ENCODE measurements around the gene PLA2G7. TPM values are rescaled to one million over a fixed set of nuclear protein-coding genes. Genes with fewer than 3 reads are reported as not detected.
"Not testable (repeated sequence)": the region's sequence is repeated elsewhere in the genome, so short reads cannot be mapped to it uniquely, and the experiment has no call there.

Gene PLA2G7
- polyA plus RNA-seq, 1 donor (not counting 4 experiments of a cell fraction or from before 2014, with no cell fraction given), result 4.8 TPM

DNA sequence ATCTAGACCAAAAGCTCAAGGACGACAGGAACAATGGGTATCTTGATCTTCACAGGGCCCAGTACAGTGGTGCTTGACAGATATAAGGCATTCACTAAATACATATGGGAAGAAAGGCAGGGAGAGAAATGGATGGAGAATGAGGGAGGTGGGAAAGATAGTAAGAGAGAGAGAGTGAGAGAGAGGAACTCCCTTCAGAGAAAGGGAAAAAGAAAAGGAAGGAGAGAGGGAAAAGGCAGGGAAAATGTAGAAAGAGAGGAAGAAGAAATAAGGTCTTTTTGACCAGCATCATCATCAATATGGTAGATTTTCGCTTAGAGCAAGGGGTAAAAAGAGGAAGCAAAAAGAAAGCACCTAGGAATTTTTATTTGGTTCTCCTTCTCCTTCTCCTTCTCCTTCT is 10.8 kb upstream of the PLA2G7 start:
- dilution Hi-C loops (cut with MboI; ENCODE audit: extremely low pct_ligation_motif_present, low sequenced_read_pairs), result no loop called here
- no peaks in the 10 kb centered on the region for H3K9me3 ChIP-seq (ENCODE audit: control insufficient read depth, low read depth, low read length)
- no peaks in the 10 kb centered on the region for H3K4me1 ChIP-seq (ENCODE audit: control insufficient read depth, extremely low read depth, insufficient read depth, low read length)
- H3K79me2 ChIP-seq (ENCODE audit: control insufficient read depth, insufficient read depth, low read length), result no peaks in the 10 kb centered on the region
- no peaks in the 10 kb centered on the region for H3K9me1 ChIP-seq (ENCODE audit: control insufficient read depth, extremely low read depth, insufficient read depth, low read length)
- H4K20me1 ChIP-seq (ENCODE audit: control insufficient read depth, extremely low read depth, insufficient read depth, low read length), result no peaks in the 10 kb centered on the region
- no peak overlapping the region for H3K27ac ChIP-seq (ENCODE audit: control insufficient read depth, insufficient read depth, low read length)
- DNase-seq (ENCODE audit: low read depth, low spot score) (no peak), FAIRE-seq (no peak)
- no peak overlapping the region for H3K9ac ChIP-seq (ENCODE audit: control insufficient read depth, extremely low read depth, insufficient read depth, low read length)
- no peaks in the 10 kb centered on the region for H3K36me3 ChIP-seq (ENCODE audit: control insufficient read depth in 2 of 2, extremely low read depth in 1 of 2, insufficient read depth in 2 of 2, low read length in 2 of 2)
- H3K4me2 ChIP-seq (ENCODE audit: control insufficient read depth, extremely low read depth, insufficient read depth, low read depth, low read length), result no peak overlapping the region
- no peak overlapping the region for H3K4me3 ChIP-seq (ENCODE audit: control insufficient read depth in 2 of 3, extremely low read depth in 1 of 3, insufficient read depth in 2 of 3, low read depth in 1 of 3, low read length in 3 of 3)
- no peaks in the 10 kb centered on the region for H3K27me3 ChIP-seq (ENCODE audit: control insufficient read depth, extremely low read depth, insufficient read depth, low read length)
- TF ChIP-seq, protein P1, sequence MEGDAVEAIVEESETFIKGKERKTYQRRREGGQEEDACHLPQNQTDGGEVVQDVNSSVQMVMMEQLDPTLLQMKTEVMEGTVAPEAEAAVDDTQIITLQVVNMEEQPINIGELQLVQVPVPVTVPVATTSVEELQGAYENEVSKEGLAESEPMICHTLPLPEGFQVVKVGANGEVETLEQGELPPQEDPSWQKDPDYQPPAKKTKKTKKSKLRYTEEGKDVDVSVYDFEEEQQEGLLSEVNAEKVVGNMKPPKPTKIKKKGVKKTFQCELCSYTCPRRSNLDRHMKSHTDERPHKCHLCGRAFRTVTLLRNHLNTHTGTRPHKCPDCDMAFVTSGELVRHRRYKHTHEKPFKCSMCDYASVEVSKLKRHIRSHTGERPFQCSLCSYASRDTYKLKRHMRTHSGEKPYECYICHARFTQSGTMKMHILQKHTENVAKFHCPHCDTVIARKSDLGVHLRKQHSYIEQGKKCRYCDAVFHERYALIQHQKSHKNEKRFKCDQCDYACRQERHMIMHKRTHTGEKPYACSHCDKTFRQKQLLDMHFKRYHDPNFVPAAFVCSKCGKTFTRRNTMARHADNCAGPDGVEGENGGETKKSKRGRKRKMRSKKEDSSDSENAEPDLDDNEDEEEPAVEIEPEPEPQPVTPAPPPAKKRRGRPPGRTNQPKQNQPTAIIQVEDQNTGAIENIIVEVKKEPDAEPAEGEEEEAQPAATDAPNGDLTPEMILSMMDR (optimal IDR thresholded peaks at IDR 0.05 in 1 of 3, IDR thresholded peaks at IDR 0.05 in 1 of 3, conservative IDR thresholded peaks at IDR 0.05 in 1 of 3; ENCODE audit: extremely low read depth in 1 of 3, insufficient read depth in 2 of 3, low read length in 3 of 3), result no peak
- TF ChIP-seq EZH2 (IDR thresholded peaks at IDR 0.05; ENCODE audit: low read length), result no peak
- H2AFZ ChIP-seq (ENCODE audit: control insufficient read depth, low read length), result no peak overlapping the region

DNA sequence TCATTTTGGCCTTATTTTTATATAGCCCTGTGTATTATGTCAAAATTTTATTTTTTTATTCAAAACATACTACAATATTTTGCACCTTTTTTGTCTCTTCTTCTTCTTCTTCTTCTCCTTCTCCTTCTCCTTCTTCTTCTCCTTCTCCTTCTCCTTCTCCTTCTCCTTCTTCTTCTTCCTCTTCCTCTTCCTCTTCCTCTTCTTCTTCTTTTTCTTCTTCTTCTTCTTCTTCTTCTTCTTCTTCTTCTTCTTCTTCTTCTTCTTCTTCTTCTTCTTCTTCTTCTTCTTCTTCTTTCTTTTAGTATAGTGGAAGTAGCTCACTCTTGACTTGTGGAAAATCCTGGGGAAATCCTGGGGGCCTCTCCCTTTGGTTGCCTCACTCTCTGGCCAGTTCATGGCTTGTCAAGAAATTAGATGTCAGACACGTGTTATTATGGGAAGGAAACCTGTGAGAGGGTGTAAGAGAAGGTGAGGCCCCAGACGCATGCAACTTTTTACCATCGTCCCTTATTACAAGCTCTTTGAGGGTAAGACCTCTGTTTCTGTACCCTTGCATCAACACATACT is 9.1 kb upstream of the PLA2G7 start:
- H3K4me1 ChIP-seq (ENCODE audit: control insufficient read depth, extremely low read depth, insufficient read depth, low read length); H4K20me1 ChIP-seq (ENCODE audit: control insufficient read depth, extremely low read depth, insufficient read depth, low read length); H3K4me2 ChIP-seq (ENCODE audit: control insufficient read depth, extremely low read depth, insufficient read depth, low read depth, low read length); DNase-seq (ENCODE audit: low read depth, low spot score); H3K9me3 ChIP-seq (ENCODE audit: control insufficient read depth, low read depth, low read length); dilution Hi-C loops (cut with MboI; ENCODE audit: extremely low pct_ligation_motif_present, low sequenced_read_pairs); H3K36me3 ChIP-seq (ENCODE audit: control insufficient read depth in 2 of 2, extremely low read depth in 1 of 2, insufficient read depth in 2 of 2, low read length in 2 of 2); H2AFZ ChIP-seq (ENCODE audit: control insufficient read depth, low read length); H3K27me3 ChIP-seq (ENCODE audit: control insufficient read depth, extremely low read depth, insufficient read depth, low read length); H3K27ac ChIP-seq (ENCODE audit: control insufficient read depth, insufficient read depth, low read length); H3K79me2 ChIP-seq (ENCODE audit: control insufficient read depth, insufficient read depth, low read length); H3K9ac ChIP-seq (ENCODE audit: control insufficient read depth, extremely low read depth, insufficient read depth, low read length); H3K9me1 ChIP-seq (ENCODE audit: control insufficient read depth, extremely low read depth, insufficient read depth, low read length); FAIRE-seq; H3K4me3 ChIP-seq (ENCODE audit: control insufficient read depth in 2 of 3, extremely low read depth in 1 of 3, insufficient read depth in 2 of 3, low read depth in 1 of 3, low read length in 3 of 3): not testable (repeated sequence)

Measured in keratinocyte (primary cell).